EH (cell line): ENCODE data around the gene CD19.
"Not testable (repeated sequence)": the region's sequence is repeated elsewhere in the genome, so short reads cannot be mapped to it uniquely, and the experiment has no call there.

Experiments used
- DNase-seq: peaks from one replicate; pipeline ENCODE4 v3.0.0-alpha.2; 2015; ENCODE audit warnings: low read depth

The CD19 gene

GRCh38 chr16:28936784-28937155 is 5.0 kb downstream of the CD19 start:
- DNase-seq: no peak

DNA sequence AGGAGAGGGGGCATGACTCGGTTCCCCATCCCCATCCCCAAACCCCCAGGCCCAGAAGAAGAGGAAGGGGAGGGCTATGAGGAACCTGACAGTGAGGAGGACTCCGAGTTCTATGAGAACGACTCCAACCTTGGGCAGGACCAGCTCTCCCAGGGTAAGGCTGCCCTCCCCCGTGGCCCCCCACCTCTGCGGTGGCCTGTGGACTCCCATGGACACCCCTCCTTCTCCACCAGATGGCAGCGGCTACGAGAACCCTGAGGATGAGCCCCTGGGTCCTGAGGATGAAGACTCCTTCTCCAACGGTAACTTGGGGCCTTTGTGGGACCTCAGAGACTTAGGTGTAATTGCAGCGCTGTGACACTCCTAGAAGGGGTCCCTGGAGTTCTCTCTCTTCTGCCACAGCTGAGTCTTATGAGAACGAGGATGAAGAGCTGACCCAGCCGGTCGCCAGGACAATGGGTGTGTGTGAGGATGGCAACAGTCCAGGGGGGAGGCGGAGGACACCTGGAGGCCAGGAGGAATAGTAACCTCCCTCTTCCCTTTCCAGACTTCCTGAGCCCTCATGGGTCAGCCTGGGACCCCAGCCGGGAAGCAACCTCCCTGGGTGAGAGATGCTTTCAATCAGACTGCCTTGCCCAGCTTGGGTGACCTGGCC is 5.6 kb downstream of the CD19 start:
- no peak for DNase-seq

GRCh38 chr16:28938721-28939120 is 7.0 kb downstream of the CD19 start:
- DNase-seq: no peak

DNA sequence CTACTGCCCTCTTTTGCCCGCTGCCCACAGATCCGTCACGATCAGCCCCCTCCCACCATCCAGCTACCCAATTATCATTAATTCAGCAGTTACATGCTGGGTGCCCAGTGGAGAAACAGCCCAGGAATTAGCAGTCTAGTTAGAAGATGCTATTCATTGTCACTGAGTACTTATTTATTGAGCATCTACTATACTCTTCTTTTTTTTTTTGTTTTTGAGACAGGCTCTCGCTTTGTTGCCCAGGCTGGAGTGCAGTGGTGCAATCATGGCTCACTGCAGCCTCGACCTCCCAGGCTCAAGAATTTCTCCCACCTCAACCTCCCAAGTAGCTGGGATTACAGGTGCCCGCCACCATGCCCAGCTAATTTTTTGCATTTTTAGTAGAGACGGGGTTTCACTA is 8.1 kb downstream of the CD19 start:
- DNase-seq: not testable (repeated sequence)

GRCh38 chr16:28943281-28943680 is 11.5 kb downstream of the CD19 start:
- no peak for DNase-seq

GRCh38 chr16:28946681-28947080 is 14.9 kb downstream of the CD19 start:
- no peak for DNase-seq

DNA sequence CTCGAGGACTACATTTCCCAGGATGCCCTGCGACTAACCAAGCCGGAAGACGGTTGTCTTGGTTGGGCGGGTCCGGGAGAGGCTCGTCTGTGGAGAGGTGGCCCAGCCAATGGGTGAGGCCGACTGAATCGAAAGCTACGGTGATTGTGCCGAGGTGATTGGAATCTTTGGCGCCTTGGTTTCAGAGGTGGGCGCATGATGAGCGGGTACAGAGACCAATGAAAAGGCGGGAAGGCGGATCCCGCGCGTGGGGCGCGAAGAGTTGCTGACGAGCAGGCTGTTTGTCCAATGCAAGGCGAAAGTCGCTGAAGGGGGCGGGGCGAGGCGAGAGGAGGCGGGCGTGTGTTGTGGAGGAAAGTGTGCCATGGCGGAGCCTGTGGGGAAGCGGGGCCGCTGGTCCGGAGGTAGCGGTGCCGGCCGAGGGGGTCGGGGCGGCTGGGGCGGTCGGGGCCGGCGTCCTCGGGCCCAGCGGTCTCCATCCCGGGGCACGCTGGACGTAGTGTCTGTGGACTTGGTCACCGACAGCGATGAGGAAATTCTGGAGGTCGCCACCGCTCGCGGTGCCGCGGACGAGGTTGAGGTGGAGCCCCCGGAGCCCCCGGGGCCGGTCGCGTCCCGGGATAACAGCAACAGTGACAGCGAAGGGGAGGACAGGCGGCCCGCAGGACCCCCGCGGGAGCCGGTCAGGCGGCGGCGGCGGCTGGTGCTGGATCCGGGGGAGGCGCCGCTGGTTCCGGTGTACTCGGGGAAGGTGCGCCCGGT is 19.1 kb downstream of the CD19 start, which contains the start of gene NFATC2IP:
NFATC2IP (plus strand) TSS at position 290 of the 762 bp plus-strand sequence; CDS start at position 365, 75 bp downstream.
- peak; percentile 100 for DNase-seq

- peak; percentile 36 for DNase-seq
Measured at GRCh38 chr16:28951410-28951943, 19.7 kb downstream of the CD19 start.

GRCh38 chr16:28958216-28958615 is 26.4 kb downstream of the CD19 start:
- no peak for DNase-seq

- DNase-seq: no peak
Measured at GRCh38 chr16:28958836-28959235, 27.1 kb downstream of the CD19 start.

- DNase-seq: no peak
Measured at GRCh38 chr16:28964072-28964471, 32.3 kb downstream of the CD19 start.

DNA sequence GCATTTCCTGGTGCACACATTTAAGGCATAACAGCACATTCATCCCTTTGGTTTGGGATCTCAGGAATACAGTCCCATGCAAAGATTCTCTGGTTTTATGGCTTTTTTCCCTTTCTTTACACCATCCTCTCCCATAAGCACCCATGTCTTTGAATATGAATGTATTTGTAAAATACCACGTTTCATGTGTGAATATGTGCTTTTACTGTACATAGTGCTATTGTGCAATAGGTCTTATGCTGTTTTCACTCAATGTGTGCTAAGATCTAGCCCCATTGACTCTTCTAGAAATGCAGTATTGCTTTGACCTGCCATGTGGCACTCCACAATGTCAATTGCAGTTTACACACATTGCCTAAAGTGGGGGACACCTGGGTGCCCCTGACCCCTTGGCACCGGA is 32.7 kb downstream of the CD19 start:
- DNase-seq: no peak

DNA sequence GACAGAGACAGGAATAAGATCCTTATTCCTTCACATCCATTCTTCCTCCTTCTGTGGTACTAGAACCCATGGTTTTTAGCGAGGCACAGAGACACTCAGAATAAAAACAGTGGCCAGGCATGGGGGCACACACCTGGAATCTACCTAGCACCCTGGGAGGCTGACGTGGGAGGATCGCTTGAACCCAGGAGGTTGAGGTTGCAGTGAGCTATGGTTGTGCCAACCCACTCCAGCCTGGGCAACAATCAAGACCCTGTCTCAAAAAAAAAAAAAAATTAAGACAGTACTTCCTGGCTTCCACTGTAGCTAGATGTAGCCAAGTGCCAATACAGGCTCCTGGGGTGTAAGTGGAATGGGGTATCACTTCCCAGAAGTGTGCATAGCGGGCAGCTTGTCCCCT is 35.4 kb downstream of the CD19 start:
- no peak for DNase-seq

- not testable (repeated sequence) for DNase-seq
Measured at GRCh38 chr16:28969696-28970095, 37.9 kb downstream of the CD19 start.

DNA sequence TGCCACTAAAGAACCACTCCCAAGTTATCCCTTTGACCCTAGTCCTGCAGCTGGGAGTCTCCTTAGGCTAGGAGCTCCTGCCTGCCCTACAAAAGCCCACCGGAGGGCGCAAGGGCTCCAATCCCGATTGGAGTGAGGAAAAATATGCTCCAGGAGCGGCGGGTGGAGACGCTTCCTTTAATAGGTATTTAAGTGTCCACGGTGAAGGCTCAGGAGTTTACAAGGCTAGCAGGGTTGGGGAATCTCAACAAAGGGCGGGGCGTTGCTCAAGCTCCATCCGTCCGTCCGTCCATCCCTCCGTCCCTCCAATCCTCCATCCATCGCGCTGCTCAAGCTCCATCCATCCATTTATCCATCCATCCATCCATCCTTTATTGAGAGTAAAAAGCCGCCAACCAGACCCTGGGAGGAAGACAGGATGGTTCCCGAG is 42.3 kb downstream of the CD19 start:
- DNase-seq: peak; percentile 74

DNA sequence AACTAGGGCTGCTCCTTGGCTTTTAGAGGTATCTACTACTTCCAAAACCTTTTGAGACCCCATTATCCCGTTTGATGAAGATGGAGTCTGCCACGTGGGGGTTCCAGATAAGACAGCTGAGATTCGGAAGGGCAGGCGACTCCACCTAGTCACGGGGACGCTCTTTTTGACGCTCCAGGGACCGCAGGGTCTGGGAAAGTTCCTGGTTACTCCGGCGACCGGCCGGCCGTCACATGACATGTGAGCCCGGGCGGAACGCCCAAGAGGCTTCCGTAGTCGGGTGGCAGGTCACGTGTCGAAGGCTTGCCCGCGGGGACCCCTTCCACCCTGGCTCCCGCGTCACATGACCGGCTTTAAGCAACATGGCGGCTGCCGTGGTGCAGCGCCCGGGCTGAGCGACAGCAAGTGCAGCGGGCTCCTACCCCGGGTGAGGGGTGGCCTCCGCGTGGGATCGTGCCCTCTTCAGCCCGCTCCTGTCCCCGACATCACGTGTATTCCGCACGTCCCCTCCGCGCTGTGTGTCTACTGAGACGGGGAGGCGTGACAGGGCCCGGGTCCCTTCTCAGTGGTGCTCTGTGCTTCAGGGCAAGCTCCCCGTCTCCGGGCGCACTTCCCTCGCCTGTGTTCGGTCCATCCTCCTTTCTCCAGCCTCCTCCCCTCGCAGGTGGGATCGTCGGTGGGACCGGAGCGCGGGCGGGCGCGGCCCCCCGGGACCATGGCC is 42.8 kb downstream of the CD19 start, which contains the start of gene SPNS1:
SPNS1 (plus strand) TSS at position 342 of the 721 bp plus-strand sequence; CDS start at position 716, 374 bp downstream.
- DNase-seq: peak; percentile 97

GRCh38 chr16:28975158-28975599 is 43.4 kb downstream of the CD19 start:
- DNase-seq: no peak

- DNase-seq: no peak
Measured at GRCh38 chr16:28977703-28978662, 46.2 kb downstream of the CD19 start.

DNA sequence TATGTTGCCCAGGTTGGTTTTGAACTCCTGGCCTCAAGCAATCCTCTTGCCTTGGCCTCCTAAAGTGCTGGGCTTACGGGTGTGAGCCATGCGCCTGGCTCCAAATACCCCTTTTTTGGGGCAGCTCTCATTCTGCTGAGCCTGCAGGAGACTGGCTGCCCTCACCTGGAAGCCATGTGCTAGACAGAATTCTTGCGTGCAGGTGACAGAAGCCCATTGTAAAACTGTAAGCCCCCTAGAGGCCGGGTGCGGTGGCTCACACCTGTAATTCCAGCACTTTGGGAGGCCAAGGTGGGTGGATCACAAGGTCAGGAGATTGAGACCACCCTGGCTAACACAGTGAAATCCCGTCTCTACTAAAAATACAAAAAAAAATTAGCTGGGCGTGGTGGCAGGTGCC is 48.6 kb downstream of the CD19 start:
- not testable (repeated sequence) for DNase-seq

- DNase-seq: no peak
Measured at GRCh38 chr16:28980929-28981328, 49.2 kb downstream of the CD19 start.

DNA sequence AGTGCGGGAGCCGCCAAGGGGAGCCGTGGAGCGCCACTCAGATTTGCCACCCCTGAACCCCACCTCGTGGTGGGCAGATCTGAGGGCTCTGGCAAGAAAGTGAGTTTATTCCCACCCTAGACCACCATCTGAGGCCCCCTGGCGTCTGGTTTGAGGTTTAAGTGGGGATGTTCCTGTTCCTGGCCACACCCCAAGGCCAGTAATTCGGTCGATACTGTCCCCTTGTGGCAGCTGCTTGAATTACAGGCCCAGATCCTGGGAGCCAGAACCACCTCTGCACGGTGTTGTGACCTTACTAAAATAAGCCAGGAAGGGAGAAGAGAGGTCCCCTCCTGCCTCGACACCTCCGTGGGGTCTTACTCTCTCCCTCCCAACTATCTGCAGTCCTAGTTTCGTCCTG is 49.7 kb downstream of the CD19 start:
- DNase-seq: no peak
